Non-pigmented ciliary epithelial cell (primary cell): ENCODE results near the gene DPY19L3.
A peak's percentile ranks its signal among the peaks of the same experiment; 100 is the strongest.
"Not testable (repeated sequence)": the region's sequence is repeated elsewhere in the genome, so short reads cannot be mapped to it uniquely, and the experiment has no call there.

Experiments
- DNase-seq: peaks from one replicate; pipeline ENCODE4 v3.0.0-alpha.2; 2010; ENCODE audit warnings: low read depth

DPY19L3 gene

GRCh38 chr19:32442650-32443049 is 37.1 kb downstream of the DPY19L3 start:
- DNase-seq: no peak

DNA sequence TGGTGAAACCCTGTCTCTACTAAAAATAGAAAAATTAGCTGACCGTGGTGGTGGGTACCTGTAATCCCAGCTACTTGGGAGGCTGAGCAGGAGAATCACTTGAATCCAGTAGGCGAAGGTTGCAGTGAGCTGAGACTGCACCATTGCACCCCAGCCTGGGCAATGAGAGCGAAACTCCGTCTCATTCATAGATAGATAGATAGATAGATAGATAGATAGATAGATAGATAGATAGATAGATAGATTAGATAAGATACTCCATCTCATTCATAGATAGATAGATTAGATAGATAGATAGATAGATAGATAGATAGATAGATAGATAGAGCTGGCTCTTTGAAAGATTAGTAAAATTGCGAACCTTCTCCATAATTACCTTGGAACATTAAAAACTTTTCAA is 42.0 kb downstream of the DPY19L3 start:
- DNase-seq: not testable (repeated sequence)

- no peak for DNase-seq
Observed at GRCh38 chr19:32448026-32448425, 42.5 kb downstream of the DPY19L3 start.

DNA sequence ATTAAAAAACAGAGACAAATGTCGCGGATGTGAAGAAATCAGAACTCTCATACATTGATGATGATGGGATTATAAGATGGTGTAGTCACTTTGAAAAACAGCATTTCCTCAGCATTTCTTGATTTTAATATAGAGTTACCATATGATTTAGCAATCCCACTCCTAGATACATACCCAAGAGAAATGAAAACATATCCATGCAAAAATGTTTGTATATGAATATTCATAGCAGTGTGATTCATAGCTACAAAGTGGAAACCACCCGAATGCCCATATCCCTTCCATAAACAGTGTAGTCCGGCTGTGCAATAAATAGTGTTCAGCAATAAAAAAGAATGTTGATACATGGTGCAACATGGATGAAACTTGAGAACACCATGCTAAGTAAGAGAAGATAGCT is 44.6 kb downstream of the DPY19L3 start:
- DNase-seq: no peak

- no peak for DNase-seq
Observed at GRCh38 chr19:32453736-32454135, 48.2 kb downstream of the DPY19L3 start.

DNA sequence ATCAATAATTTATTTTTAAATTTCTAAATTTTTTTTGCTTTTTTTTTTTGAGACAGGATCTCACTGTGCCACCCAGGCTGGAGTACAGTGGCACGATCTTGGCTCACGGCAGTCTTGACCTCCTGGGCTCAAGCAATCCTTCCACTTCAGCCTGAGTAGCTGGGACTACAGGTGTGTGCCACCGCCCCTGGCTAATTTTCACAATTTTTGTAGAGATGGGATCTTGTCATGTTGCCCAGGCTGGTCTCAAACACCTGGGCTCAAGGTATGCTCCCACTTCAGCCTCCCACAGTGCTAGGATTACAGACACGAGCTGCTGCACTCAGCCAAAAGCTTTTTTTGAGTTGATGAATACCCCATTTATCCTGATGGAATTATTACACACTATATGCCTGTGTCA is 50.8 kb downstream of the DPY19L3 start:
- DNase-seq: no peak

- no peak for DNase-seq
Observed at GRCh38 chr19:32457571-32458158, 52.1 kb downstream of the DPY19L3 start.

- no peak for DNase-seq
Observed at GRCh38 chr19:32458500-32459123, 53.0 kb downstream of the DPY19L3 start.

DNA sequence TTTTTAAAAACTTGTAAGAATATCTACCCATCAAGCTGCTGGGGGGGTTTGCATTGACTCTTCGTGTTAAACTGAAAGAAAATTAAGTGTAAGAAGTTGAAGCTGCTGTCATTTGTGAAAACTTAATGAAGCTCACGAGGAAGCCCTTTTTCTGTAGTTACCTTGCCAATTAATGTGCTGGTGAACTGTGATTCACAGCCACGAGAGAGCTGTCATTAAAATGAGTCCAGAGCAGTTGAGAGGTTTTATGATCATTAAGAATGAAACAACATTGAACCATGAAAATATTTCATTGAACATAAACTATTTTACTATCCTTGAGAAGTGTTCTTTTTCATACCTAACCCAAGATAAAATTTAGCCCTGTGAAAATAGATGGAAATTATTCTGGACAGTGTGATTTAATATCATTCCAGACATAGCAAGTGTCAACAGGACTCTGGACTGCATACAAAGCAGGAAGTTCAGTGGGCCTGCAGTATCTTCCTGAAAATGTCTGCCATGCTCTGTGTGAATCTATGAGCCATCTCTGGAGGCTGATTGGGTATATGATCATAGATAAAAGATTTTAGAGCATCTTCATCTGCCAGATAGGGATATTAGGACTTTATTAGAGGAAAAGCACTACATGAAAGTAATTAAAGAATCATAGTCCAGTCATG is 53.8 kb downstream of the DPY19L3 start:
- no peak for DNase-seq

DNA sequence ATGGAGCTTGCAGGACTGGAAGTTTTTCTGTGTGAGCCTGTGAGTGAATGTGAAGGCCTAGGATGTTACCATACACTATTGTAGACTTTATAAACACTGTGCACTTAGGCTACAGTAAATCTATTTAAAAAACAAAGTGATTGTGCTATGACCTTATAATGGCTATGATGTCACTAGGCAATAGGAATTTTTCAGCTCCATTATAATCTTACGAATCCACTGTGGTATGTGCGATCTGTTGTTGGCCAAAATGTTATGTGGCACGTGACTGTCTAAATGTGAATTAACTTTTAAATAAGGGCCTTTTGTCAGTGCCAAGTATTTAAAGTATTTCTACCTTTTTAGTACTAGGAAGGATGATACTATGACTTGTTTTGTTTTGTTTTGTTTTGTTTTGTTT is 54.9 kb downstream of the DPY19L3 start:
- no peak for DNase-seq

GRCh38 chr19:32464279-32464678 is 58.7 kb downstream of the DPY19L3 start:
- no peak for DNase-seq

GRCh38 chr19:32465176-32465575 is 59.6 kb downstream of the DPY19L3 start:
- DNase-seq: no peak

DNA sequence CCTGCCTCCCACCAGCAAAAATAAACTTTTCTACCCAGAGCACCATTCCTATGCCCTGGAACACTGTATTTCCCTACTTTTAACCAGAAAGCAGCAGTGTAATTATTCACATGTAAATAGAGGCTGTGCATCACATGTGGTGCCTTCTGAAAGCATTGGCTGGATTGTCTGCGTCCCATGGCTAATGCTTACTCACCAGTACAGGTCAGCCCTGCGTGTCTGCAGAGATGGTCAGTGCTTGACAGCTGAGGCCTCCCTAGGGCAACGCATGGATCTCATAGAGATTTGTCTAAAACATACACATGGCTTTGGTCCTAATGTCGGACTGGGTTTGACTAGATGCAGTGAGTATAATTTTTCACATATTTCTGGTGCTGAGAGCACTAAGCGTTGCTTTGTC is 64.2 kb downstream of the DPY19L3 start:
- peak; percentile 6 for DNase-seq

GRCh38 chr19:32471095-32471494 is 65.5 kb downstream of the DPY19L3 start:
- no peak for DNase-seq

GRCh38 chr19:32471811-32472210 is 66.2 kb downstream of the DPY19L3 start:
- DNase-seq: no peak

DNA sequence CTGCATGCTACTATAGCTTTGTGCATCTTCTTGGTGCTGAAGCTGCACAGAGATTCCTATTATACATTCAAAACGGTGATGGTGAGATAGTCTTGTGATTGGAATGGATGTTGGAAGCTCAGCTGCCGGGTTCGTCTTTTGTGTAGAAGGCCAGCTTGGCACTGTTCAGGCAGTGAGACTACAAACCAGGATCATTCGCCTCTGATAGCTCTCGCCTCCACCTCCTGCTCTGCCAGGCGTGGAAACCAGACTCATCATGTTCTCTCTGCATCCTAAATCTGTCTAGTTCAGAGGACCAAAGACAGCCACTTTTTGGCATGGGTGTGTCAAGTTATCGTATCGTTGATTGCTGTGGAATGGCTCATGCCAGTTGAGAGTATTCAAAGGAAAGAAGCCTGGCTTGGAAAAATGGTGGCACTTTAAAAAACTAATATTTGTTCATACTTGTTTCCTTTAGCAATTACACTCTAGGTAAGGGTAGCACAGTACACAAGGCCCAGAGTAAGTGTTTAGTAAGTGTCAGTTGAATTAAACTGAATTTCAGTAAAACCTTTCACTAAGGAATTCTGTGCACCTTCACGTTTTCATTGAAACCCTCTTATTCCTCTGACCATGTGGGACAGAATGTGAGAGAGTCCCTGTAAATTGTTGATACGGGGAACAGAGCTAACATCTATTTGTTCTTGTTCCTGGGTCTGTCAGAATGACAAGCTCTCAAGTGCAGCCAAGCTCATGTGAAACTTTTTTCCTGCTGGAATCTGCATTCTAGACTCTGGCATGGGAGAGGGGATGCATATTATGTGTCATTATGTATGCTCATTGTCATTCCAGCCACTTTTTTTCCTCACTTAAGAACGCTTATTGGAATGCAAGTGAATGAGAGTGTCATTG is 69.8 kb downstream of the DPY19L3 start:
- DNase-seq: no peak

DNA sequence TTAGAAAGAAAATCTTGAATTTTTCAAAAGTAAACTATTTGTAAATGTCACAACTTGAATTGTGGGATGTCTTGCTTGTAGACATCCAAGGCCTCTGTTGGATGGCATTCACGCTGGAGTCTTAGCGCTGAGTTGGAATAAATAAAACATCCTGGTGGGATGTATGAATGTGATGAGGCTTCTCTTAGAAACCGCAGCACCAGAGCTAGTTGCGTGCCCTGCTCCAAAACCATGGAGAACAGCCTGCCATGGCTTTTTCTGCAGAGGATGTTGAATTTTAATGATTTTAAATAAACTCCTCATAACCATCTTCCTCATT is 70.4 kb downstream of the DPY19L3 start:
- no peak for DNase-seq

DNA sequence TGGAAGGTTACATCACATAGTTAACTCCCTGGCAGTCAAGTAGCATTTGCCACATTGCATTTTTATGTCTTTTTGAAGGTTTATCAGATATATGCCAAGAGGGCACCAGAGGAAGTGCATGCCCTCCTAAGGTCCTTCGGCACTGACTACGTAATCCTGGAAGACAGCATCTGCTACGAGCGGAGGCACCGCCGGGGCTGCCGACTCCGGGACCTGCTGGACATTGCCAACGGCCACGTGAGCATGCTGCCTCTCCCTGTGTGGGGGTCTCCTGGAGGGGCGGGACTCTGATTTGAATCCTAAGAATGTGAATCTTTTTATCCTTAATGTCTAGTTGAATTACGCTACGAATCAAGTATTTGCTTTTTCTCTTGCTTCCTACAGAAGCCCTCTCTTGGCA is 74.8 kb downstream of the DPY19L3 start:
- DNase-seq: no peak

GRCh38 chr19:32483574-32483973 is 78.0 kb downstream of the DPY19L3 start:
- no peak for DNase-seq

DNA sequence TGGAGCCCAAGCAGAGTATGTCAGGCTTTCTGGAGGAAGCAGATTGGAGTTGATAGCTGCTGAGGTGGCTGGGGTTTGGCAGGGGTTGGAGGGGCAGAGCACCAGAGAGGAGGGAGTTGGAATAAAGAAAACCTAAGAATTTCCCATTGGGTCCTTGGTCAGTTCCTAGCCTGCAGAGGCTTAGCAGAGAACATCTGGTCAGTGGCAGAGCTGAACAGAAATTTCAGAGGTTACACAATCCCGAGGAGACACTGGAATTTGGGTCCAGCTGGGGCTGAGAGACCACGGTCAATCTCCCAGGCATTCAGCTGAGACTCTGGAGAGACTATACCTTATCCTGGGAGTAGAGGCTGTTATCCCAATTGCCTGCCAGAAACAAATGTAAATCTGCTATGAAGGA is 84.4 kb downstream of the DPY19L3 start:
- DNase-seq: no peak

- no peak for DNase-seq
Observed at GRCh38 chr19:32497391-32497790, 91.8 kb downstream of the DPY19L3 start.

DNA sequence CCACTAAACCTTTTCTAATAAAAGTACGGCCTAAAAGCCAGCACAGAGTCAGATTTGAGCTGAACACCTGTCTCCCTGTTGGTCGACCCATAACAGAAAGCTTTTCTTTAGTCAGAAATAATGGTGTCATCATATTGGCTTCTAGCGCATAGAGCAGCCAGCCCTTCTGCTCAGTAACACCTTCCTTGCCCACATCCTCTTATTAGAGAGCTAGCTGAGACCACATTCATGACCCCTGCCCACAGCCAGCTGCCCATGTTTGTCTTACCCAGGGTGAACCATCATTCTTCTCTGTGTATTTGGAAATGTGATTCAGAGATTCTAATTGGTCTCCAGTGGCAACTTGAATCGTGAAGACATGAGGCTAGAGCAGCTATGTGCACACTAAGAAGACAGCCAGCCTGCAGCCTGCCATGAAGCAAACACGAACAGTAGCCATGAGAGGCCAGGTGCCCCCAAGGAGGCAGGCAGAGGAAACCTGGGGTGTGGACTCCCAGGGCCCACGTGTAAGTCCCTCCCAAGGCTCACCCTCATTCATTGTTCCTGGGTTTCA is 93.2 kb downstream of the DPY19L3 start:
- no peak for DNase-seq

DNA sequence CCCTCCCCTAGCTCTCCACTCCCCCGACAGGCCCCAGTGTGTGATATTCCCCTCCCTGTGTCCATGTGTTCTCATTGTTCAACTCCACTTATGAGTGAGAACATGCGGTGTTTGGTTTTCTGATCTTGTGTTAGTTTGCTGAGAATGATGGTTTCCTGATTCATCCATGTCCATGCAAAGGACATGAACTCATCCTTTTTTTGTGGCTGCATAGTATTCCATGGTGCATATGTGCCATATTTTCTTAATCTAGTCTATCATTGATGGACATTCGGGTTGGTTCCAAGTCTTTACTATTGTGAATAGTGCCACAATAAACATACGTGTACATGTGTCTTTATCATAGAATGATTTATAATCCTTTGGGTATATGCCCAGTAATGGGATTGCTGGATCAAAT is 106.9 kb downstream of the DPY19L3 start:
- not testable (repeated sequence) for DNase-seq
